OCI-LY1 (cell line): ENCODE results near the gene CDRT15.
"Not testable (repeated sequence)": the region's sequence is repeated elsewhere in the genome, so short reads cannot be mapped to it uniquely, and the experiment has no call there.

ENCODE experiments used
- H2AFZ ChIP-seq: fragments of 200-600 bp; sonication (generic), shearing (Covaris generic); 2 replicates; pipeline ENCODE4 v1.6.0; 2014; ENCODE audit warnings: antibody characterized with exemption, mild to moderate bottlenecking, low read length
- H3F3A ChIP-seq: fragments of 200-600 bp; sonication (generic), shearing (Covaris generic); 2 replicates; pipeline ENCODE4 v1.6.0; 2014; ENCODE audit warnings: mild to moderate bottlenecking, antibody characterized with exemption, low read length, moderate library complexity; ENCODE audit not compliant: insufficient read depth
- H3K27ac ChIP-seq: fragments of 200-600 bp; sonication (generic); 2 replicates; pipeline ENCODE4 v1.5.1; 2014; ENCODE audit warnings: low read length, mixed run types, mild to moderate bottlenecking, low read depth; ENCODE audit not compliant: poor library complexity, severe bottlenecking
- H3K27me3 ChIP-seq: fragments of 200-600 bp; sonication (generic); 2 replicates; pipeline ENCODE4 v1.6.0; 2014; ENCODE audit warnings: antibody characterized with exemption, mild to moderate bottlenecking, low read length, moderate library complexity; ENCODE audit not compliant: insufficient read depth
- H3K36me3 ChIP-seq: fragments of 200-600 bp; sonication (generic); 2 replicates; pipeline ENCODE4 v1.6.1; 2014; ENCODE audit warnings: mild to moderate bottlenecking, antibody characterized with exemption, low read length, moderate library complexity, mixed read lengths; ENCODE audit not compliant: insufficient read depth
- H3K4me1 ChIP-seq: fragments of 200-600 bp; sonication (generic); 2 replicates; pipeline ENCODE4 v1.5.1; 2014; ENCODE audit warnings: mild to moderate bottlenecking, low read length, moderate library complexity; ENCODE audit not compliant: insufficient read depth, severe bottlenecking
- H3K4me2 ChIP-seq: fragments of 200-600 bp; sonication (generic), shearing (Covaris generic); 2 replicates; pipeline ENCODE4 v1.6.1; 2014; ENCODE audit warnings: low read length
- H3K4me3 ChIP-seq: fragments of 200-600 bp; sonication (generic); 2 replicates; pipeline ENCODE4 v1.5.1; 2014; ENCODE audit warnings: low read length, low read depth, mild to moderate bottlenecking, mixed read lengths; ENCODE audit not compliant: poor library complexity, severe bottlenecking
- H3K79me2 ChIP-seq: fragments of 200-600 bp; shearing (Covaris generic); 2 replicates; pipeline ENCODE4 v1.6.1; 2016; ENCODE audit warnings: mixed run types, low read length, mixed read lengths; ENCODE audit not compliant: insufficient read depth
- H3K9ac ChIP-seq: fragments of 200-600 bp; sonication (generic), shearing (Covaris generic); 2 replicates; pipeline ENCODE4 v1.6.1; 2014; ENCODE audit warnings: mild to moderate bottlenecking, low read length, mixed read lengths
- H3K9me2 ChIP-seq: fragments of 200-600 bp; sonication (generic), shearing (Covaris generic); 2 replicates; pipeline ENCODE4 v1.6.1; 2014; ENCODE audit warnings: low read depth, mild to moderate bottlenecking, low read length, mixed read lengths
- H3K9me3 ChIP-seq: fragments of 200-600 bp; shearing (Covaris generic); 2 replicates; pipeline ENCODE4 v1.6.1; 2014; ENCODE audit warnings: low read length, mixed read lengths
- H4K20me1 ChIP-seq: fragments of 200-600 bp; sonication (generic), shearing (Covaris generic); 2 replicates; pipeline ENCODE4 v1.6.0; 2016; ENCODE audit warnings: mild to moderate bottlenecking, low read length; ENCODE audit not compliant: insufficient read depth
- CTCF ChIP-seq: fragments of 200-600 bp; sonication (generic), shearing (Covaris generic); IDR thresholded peaks from 2 replicates; pipeline ENCODE4 v1.5.1; 2017; ENCODE audit warnings: mild to moderate bottlenecking, antibody characterized with exemption, low read length, moderate library complexity, mixed read lengths
- EZH2 ChIP-seq: fragments of 200-600 bp; sonication (generic), shearing (Covaris generic); IDR thresholded peaks from 2 replicates; pipeline ENCODE4 v1.8.0; 2017; ENCODE audit warnings: borderline replicate concordance, mixed run types, mild to moderate bottlenecking, antibody characterized with exemption, low read length, moderate library complexity, mixed read lengths

CDRT15 gene

GRCh38 chr17:14231187-14231586, 5.5 kb downstream of the CDRT15 start:
- H3K27ac ChIP-seq, H3K36me3 ChIP-seq, H3K9me3 ChIP-seq, H2AFZ ChIP-seq, H3K79me2 ChIP-seq, H3K4me2 ChIP-seq, H3K9me2 ChIP-seq, H3F3A ChIP-seq, H3K4me1 ChIP-seq, H3K27me3 ChIP-seq, H3K9ac ChIP-seq, H4K20me1 ChIP-seq, H3K4me3 ChIP-seq: not testable (repeated sequence)

GRCh38 chr17:14228903-14229302, 7.8 kb downstream of the CDRT15 start:
- Histone ChIP-seq H3K9me2 (no peaks in the 10 kb centered on the region), H2AFZ (no peak overlapping the region), H3K27me3 (no peaks in the 10 kb centered on the region), H3K4me3 (no peak overlapping the region), H3K9me3 (no peaks in the 10 kb centered on the region), H3K4me1 (no peaks in the 10 kb centered on the region), H3K79me2 (no peaks in the 10 kb centered on the region), H3F3A (no peaks in the 10 kb centered on the region), H3K36me3 (no peaks in the 10 kb centered on the region), H4K20me1 (no peaks in the 10 kb centered on the region), H3K27ac (no peak overlapping the region), H3K4me2 (no peak overlapping the region), H3K9ac (no peak overlapping the region)
- no peak for TF ChIP-seq CTCF

GRCh38 chr17:14227052-14227451, 9.6 kb downstream of the CDRT15 start:
- Histone ChIP-seq H3F3A (no peaks in the 10 kb centered on the region), H4K20me1 (no peaks in the 10 kb centered on the region), H3K27me3 (no peaks in the 10 kb centered on the region), H3K36me3 (no peaks in the 10 kb centered on the region), H3K9me2 (no peaks in the 10 kb centered on the region), H2AFZ (no peak overlapping the region), H3K4me1 (no peaks in the 10 kb centered on the region), H3K79me2 (no peaks in the 10 kb centered on the region), H3K9ac (no peak overlapping the region), H3K27ac (no peak overlapping the region), H3K9me3 (no peaks in the 10 kb centered on the region), H3K4me3 (no peak overlapping the region), H3K4me2 (no peak overlapping the region)
- no peak for TF ChIP-seq CTCF
- TF ChIP-seq EZH2, result no peak

- no peak for TF ChIP-seq CTCF
- no peak for TF ChIP-seq EZH2
Measured at GRCh38 chr17:14225254-14225980, 11.2 kb downstream of the CDRT15 start.

More at GRCh38 chr17:14225254-14225980, 11.2 kb downstream of the CDRT15 start:
- H3K4me3 ChIP-seq, result no peak overlapping the region
- H3K79me2 ChIP-seq, result no peaks in the 10 kb centered on the region
- H4K20me1 ChIP-seq, result no peaks in the 10 kb centered on the region
- H3F3A ChIP-seq, result no peaks in the 10 kb centered on the region
- no peak overlapping the region for H2AFZ ChIP-seq
- no peak overlapping the region for H3K4me2 ChIP-seq
- no peaks in the 10 kb centered on the region for H3K9me3 ChIP-seq
- H3K36me3 ChIP-seq, result no peaks in the 10 kb centered on the region
- H3K4me1 ChIP-seq, result no peaks in the 10 kb centered on the region
- H3K9me2 ChIP-seq, result no peaks in the 10 kb centered on the region
- no peak overlapping the region for H3K27ac ChIP-seq
- H3K9ac ChIP-seq, result no peak overlapping the region
- H3K27me3 ChIP-seq, result no peaks in the 10 kb centered on the region
